Sigmoid colon (tissue), 4 donors: Measurements from ENCODE around the gene ACTR3.

Experiments used
- EP300 ChIP-seq, 4 donors: sonication (generic); formaldehyde crosslinking; IDR thresholded peaks; one replicate each; pipeline ENCODE4 v1.6.1; 2017; ENCODE audit warnings: antibody characterized with exemption in 4 of 4
- TF ChIP-seq, protein P1 (sequence below), 4 experiments: fragments of 450-650 bp in 3 of 4; fragments of 200-600 bp in 1 of 4; IDR thresholded peaks; one replicate each; pipeline ENCODE4 v1.5.1; 2016 to 2019; ENCODE audit warnings: antibody characterized with exemption in 4 of 4, mild to moderate bottlenecking in 3 of 4, moderate library complexity in 2 of 4

DNA sequence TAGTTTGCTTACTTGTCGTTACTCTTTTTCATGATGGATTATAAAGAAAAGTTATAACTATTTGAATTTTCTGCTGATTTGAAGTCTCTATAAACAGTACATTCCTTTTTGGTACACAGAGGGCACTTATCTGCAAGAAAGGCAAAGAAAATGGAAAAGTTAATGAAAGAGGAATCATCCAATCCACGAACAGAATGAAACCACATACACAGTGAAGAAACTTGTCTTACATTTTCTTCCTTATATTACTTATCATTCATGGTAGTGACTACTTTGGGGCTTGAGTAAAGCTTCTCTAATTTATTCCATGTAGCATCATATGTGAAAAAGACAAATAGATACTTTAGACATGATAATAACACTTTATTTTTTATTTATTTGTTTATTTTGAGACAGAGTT, 14.8 kb upstream of the ACTR3 start:
- TF ChIP-seq, protein P1, sequence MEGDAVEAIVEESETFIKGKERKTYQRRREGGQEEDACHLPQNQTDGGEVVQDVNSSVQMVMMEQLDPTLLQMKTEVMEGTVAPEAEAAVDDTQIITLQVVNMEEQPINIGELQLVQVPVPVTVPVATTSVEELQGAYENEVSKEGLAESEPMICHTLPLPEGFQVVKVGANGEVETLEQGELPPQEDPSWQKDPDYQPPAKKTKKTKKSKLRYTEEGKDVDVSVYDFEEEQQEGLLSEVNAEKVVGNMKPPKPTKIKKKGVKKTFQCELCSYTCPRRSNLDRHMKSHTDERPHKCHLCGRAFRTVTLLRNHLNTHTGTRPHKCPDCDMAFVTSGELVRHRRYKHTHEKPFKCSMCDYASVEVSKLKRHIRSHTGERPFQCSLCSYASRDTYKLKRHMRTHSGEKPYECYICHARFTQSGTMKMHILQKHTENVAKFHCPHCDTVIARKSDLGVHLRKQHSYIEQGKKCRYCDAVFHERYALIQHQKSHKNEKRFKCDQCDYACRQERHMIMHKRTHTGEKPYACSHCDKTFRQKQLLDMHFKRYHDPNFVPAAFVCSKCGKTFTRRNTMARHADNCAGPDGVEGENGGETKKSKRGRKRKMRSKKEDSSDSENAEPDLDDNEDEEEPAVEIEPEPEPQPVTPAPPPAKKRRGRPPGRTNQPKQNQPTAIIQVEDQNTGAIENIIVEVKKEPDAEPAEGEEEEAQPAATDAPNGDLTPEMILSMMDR (IDR thresholded peaks at IDR 0.05), result no peak
- no peak for TF ChIP-seq EP300 (IDR thresholded peaks at IDR 0.05)
